ENCODE measurements around the gene NSMCE1. TPM values are rescaled to one million over a fixed set of nuclear protein-coding genes. Genes with fewer than 3 reads are reported as not detected.

NSMCE1 gene
- total and polyA plus RNA-seq, 7 donors: 32.5 to 65.2 (median 51.0) TPM

DNA sequence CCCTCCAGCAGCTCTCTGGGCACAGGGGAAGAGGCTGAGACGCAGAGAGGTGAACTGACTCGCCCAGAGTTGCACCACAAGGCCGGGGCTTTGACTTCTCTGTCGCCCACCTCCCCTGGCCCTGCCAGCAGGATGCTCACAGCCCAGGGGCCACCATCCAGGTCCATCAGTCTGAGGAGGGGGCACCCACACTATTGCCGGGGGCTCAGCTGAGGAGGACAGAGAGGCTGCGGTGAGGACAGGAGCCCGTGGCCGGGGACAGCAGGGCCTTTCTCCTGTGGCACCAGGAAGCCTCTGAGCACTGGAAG is 32.7 kb downstream of the NSMCE1 start:
- H3K4me1 ChIP-seq: peaks cover 0 to 32% (median 23%) of the 10 kb centered on the region in 4 donors
- intact Hi-C loops (cut with DNase I): loop anchor here (1.0 to 2.0 kb wide), 3 partner anchors 33 to 132 kb away; partner anchors contain the start of genes IL4R and NSMCE1
- H3K9me3 ChIP-seq: no peaks in the 10 kb centered on the region
- peak overlapping the region; percentile 68 to 78 (median 72) for H3K27ac ChIP-seq
- no peak overlapping the region for H3K4me3 ChIP-seq
- WGBS, 2 donors: 86 to 91% methylated on average over 8 of the region's 8 CpGs
- TF ChIP-seq EP300 (IDR thresholded peaks at IDR 0.05) (no peak), POLR2AphosphoS5 (IDR thresholded peaks at IDR 0.05) (no peak), POLR2A (IDR thresholded peaks at IDR 0.05) (no peak)
- TF ChIP-seq, protein P1, sequence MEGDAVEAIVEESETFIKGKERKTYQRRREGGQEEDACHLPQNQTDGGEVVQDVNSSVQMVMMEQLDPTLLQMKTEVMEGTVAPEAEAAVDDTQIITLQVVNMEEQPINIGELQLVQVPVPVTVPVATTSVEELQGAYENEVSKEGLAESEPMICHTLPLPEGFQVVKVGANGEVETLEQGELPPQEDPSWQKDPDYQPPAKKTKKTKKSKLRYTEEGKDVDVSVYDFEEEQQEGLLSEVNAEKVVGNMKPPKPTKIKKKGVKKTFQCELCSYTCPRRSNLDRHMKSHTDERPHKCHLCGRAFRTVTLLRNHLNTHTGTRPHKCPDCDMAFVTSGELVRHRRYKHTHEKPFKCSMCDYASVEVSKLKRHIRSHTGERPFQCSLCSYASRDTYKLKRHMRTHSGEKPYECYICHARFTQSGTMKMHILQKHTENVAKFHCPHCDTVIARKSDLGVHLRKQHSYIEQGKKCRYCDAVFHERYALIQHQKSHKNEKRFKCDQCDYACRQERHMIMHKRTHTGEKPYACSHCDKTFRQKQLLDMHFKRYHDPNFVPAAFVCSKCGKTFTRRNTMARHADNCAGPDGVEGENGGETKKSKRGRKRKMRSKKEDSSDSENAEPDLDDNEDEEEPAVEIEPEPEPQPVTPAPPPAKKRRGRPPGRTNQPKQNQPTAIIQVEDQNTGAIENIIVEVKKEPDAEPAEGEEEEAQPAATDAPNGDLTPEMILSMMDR (IDR thresholded peaks at IDR 0.05): no peak
- peak; percentile 68 for DNase-seq
- no peaks in the 10 kb centered on the region for H3K27me3 ChIP-seq
- H3K36me3 ChIP-seq: peaks cover 0 to 30% (median 15%) of the 10 kb centered on the region in 4 donors

DNA sequence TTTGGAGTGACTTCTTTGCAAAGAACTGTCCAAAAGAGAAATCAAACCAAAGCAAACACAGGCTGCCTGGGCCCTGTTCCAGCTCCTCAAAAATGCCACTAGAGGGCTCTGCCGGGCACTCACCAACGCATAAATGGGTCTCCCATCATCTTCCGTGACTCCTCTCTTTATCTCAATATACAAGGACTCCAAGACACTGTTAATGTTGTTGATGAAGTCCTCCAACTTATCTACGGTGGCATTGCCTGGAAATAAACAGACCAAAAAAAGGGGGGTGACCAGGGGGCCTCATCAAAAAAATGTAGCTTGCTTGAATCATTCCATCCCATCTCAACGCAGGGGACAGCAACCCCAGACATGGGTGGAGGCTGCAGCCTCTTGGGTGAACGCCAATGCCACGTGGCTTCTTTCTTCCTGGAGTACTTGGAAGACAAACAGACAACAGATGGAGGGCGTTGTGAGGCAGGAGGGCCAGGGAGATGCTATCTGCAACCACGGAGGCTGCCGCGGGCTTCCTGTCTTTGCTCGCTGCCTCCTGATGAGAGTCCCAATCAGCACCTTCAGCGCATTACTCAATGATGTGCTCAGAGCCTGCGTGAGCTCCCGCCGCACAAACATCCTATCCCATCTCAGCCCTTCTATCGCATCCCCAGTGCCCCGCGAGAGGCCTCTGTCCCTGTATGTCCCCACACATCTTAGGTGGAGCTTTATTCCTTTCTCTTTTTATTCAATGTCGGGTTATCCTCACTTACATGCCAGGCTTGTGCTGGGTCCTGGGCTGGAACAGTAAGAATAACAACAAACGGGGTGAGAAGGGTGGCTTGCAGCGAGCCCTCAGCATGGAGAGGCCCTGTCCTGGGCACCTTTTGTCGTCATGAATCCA is 33.3 kb downstream of the NSMCE1 start:
- H3K4me3 ChIP-seq: peak overlapping the region in 3 of 4 donors; percentile 18 to 23 (median 23)
- WGBS, 2 donors: 20 to 25% methylated on average over 23 of the region's 23 CpGs
- peak; percentile 95 for DNase-seq
- peak in 3 of 4 donors; percentile 40 to 68 (median 48) for TF ChIP-seq POLR2AphosphoS5 (IDR thresholded peaks at IDR 0.05)
- no peak for TF ChIP-seq EP300 (IDR thresholded peaks at IDR 0.05)
- TF ChIP-seq, protein P1 (IDR thresholded peaks at IDR 0.05): peak; percentile 60 to 80 (median 70)
- TF ChIP-seq POLR2A (IDR thresholded peaks at IDR 0.05): no peak
- no peaks in the 10 kb centered on the region for H3K27me3 ChIP-seq
- peak overlapping the region; percentile 68 to 78 (median 72) for H3K27ac ChIP-seq
- H3K36me3 ChIP-seq: peaks cover 0 to 36% (median 18%) of the 10 kb centered on the region in 4 donors
- H3K4me1 ChIP-seq: peaks cover 0 to 27% (median 22%) of the 10 kb centered on the region in 4 donors
- intact Hi-C loops (cut with DNase I): loop anchor here (1.0 to 2.0 kb wide), 3 partner anchors 34 to 133 kb away; partner anchors contain the start of genes IL4R and NSMCE1
- H3K9me3 ChIP-seq: no peaks in the 10 kb centered on the region

DNA sequence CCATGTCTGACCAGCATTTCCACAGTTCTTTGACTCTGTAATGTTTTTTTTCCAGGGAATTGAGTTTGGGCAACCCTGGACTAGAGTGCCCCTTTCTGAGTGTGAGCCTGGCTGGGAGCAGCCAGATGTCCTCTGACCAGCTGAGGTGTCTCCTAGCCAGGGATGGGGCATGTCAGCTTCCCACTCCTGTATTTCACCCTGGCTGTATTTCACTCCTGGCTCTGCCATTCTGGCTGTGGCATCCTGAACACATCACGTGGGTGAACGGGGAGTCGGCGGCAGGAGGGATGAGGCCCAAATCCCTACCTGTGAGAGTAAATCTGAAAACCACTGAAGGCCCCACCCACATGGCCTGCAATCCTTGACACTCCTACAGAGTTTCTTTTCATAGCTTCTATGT is 34.0 kb downstream of the NSMCE1 start:
- H3K27me3 ChIP-seq: no peaks in the 10 kb centered on the region
- WGBS, 2 donors: 9 to 27% methylated on average over 4 of the region's 4 CpGs
- intact Hi-C loops (cut with DNase I): loop anchor here (1.0 to 2.0 kb wide), 3 partner anchors 34 to 134 kb away; partner anchors contain the start of genes IL4R and NSMCE1
- TF ChIP-seq POLR2AphosphoS5 (IDR thresholded peaks at IDR 0.05) (no peak), POLR2A (IDR thresholded peaks at IDR 0.05) (no peak)
- TF ChIP-seq, protein P1 (IDR thresholded peaks at IDR 0.05): no peak
- no peaks in the 10 kb centered on the region for H3K9me3 ChIP-seq
- H3K36me3 ChIP-seq: peaks cover 0 to 43% (median 19%) of the 10 kb centered on the region in 4 donors
- DNase-seq: peak; percentile 61
- H3K4me1 ChIP-seq: peaks cover 0 to 22% (median 18%) of the 10 kb centered on the region in 4 donors
- H3K27ac ChIP-seq: peak overlapping the region; percentile 68 to 78 (median 72)
- H3K4me3 ChIP-seq: no peak overlapping the region

DNA sequence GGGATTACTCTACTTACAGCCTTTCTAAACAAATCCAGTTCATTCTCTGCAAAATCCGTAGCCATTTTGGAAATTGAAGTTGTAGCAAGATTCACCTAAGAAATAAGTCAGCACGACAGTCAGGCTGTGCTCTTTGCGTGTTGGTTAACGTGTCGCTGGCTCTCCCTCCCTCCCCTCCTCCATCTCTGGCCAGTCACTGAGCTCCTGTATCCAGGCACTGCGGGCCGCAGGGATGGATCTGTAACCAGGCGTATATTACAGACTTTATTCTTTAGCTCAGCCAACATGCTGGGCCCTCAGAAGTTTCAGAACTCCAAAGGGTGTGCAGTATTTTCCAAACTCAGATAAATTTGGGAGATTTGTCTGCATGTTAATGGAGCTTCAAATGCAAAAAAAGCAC is 34.4 kb downstream of the NSMCE1 start:
- intact Hi-C loops (cut with DNase I): loop anchor here (2.0 kb wide), 2 partner anchors 35 to 79 kb away; partner anchors contain the start of genes IL4R and NSMCE1
- H3K4me1 ChIP-seq: peaks cover 0 to 21% (median 16%) of the 10 kb centered on the region in 4 donors
- WGBS, 2 donors: 90 to 97% methylated on average over 8 of the region's 8 CpGs
- H3K27me3 ChIP-seq: no peaks in the 10 kb centered on the region
- no peak overlapping the region for H3K4me3 ChIP-seq
- peaks cover 0 to 43% (median 19%) of the 10 kb centered on the region in 4 donors for H3K36me3 ChIP-seq
- TF ChIP-seq EP300 (IDR thresholded peaks at IDR 0.05): no peak
- TF ChIP-seq POLR2AphosphoS5 (IDR thresholded peaks at IDR 0.05): no peak
- TF ChIP-seq, protein P1 (IDR thresholded peaks at IDR 0.05): no peak
- no peak for TF ChIP-seq POLR2A (IDR thresholded peaks at IDR 0.05)
- peak; percentile 37 for DNase-seq
- peak overlapping the region in 2 of 4 donors; percentile 71 to 78 for H3K27ac ChIP-seq
- no peaks in the 10 kb centered on the region for H3K9me3 ChIP-seq
